HCT116 (cell line): ENCODE measurements around the gene CRIP2. TPM values are rescaled to one million over a fixed set of nuclear protein-coding genes. Genes with fewer than 3 reads are reported as not detected.
A peak's percentile ranks its signal among the peaks of the same experiment; 100 is the strongest.

Experiments
- ATAC-seq: fragments of 200-7000 bp; cut with Tn5 transposase; 2 replicates; pipeline ENCODE4 v1.9.1; 2020; ENCODE audit warnings: mild to moderate bottlenecking, moderate library complexity
- BruUV-seq: library from RNA; stranded (reverse); fragments of 400-500 nt; replicated peaks from 2 replicates; lab custom pipeline; 2021; lab: Mats Ljungman, UMichigan
- CTCF ChIA-PET: fragments of 300-600 bp; sonication (Branson Sonifier 250); formaldehyde crosslinking; loops from one replicate; lab custom pipeline; 2021; ENCODE audit warnings: antibody characterized with exemption; lab: Charles Lee
- POLR2A ChIA-PET: fragments of 300-600, 350-600 bp; sonication (Branson Sonifier 250); formaldehyde crosslinking; loops from one replicate; lab custom pipeline; 2021; ENCODE audit warnings: antibody characterized with exemption; lab: Charles Lee
- RAD21 ChIA-PET, 2 experiments: fragments of 300-600 bp; sonication (Branson Sonifier 250); formaldehyde crosslinking; loops; one replicate each; lab custom pipeline; 2023; ENCODE audit warnings: low total read pairs in 2 of 2; ENCODE audit not compliant: uncharacterized antibody in 2 of 2, unreplicated experiment in 2 of 2, low non-redundant PET in 1 of 2; lab: Charles Lee
- DNase-seq: peaks from one replicate; pipeline ENCODE4 v3.0.0-alpha.2; 2010; ENCODE audit warnings: low read depth, low spot score
- H2AFZ ChIP-seq: fragments of 200-600 bp; shearing (Covaris generic), sonication (generic); 2 replicates; pipeline ENCODE4 v1.6.1; 2017; ENCODE audit warnings: low read depth, mixed run types, mixed read lengths, antibody characterized with exemption, low read length; ENCODE audit not compliant: poor library complexity, severe bottlenecking
- H3K27ac ChIP-seq: 2 replicates; pipeline ENCODE4 v1.5.1; 2012; ENCODE audit warnings: low read depth, low read length
- H3K27me3 ChIP-seq: fragments of 200-600 bp; sonication (generic); 2 replicates; pipeline ENCODE4 v1.6.1; 2016; ENCODE audit warnings: mixed run types, low read length, mixed read lengths; ENCODE audit not compliant: insufficient read depth
- H3K36me3 ChIP-seq, 2 experiments: fragments of 200-500 bp in 1 of 2; fragments of 200-600 bp in 1 of 2; sonication (Bioruptor generic) in 1 of 2; sonication (generic) in 1 of 2; 2 replicates each; pipeline versions ENCODE4 v1.5.1 to v1.6.1; 2014 to 2016; ENCODE audit warnings: low read length in 2 of 2, inconsistent platforms in 1 of 2, mixed read lengths in 1 of 2, mixed run types in 1 of 2; ENCODE audit not compliant: insufficient read depth in 2 of 2, control insufficient read depth in 1 of 2
- H3K4me1 ChIP-seq, 2 experiments: fragments of 200-600 bp in 1 of 2; sonication (generic) in 1 of 2; 2 replicates each; pipeline versions ENCODE4 v1.5.1 to v1.6.1; 2012 to 2017; ENCODE audit warnings: low read length in 2 of 2, inconsistent platforms in 1 of 2, mild to moderate bottlenecking in 1 of 2, mixed read lengths in 1 of 2, mixed run types in 1 of 2, moderate library complexity in 1 of 2; ENCODE audit not compliant: insufficient read depth in 2 of 2, control insufficient read depth in 1 of 2
- H3K4me2 ChIP-seq: fragments of 200-600 bp; sonication (generic); 2 replicates; pipeline ENCODE4 v1.6.1; 2017; ENCODE audit warnings: mixed run types, low read length, mixed read lengths
- H3K4me3 ChIP-seq, 2 experiments: fragments of 200-600 bp in 1 of 2; sonication (generic) in 1 of 2; replicated peaks in 1 of 2; 2 replicates each; pipeline ENCODE4 v1.5.1; 2011 to 2016; ENCODE audit warnings: low read length in 2 of 2, control low read depth in 1 of 2, low read depth in 1 of 2, mild to moderate bottlenecking in 1 of 2, mixed read lengths in 1 of 2, mixed run types in 1 of 2
- H3K79me2 ChIP-seq: fragments of 200-600 bp; sonication (generic); 2 replicates; pipeline ENCODE4 v1.6.1; 2017; ENCODE audit warnings: mild to moderate bottlenecking, mixed run types, low read length, moderate library complexity, mixed read lengths; ENCODE audit not compliant: insufficient read depth
- H3K9ac ChIP-seq: fragments of 200-600 bp; sonication (generic); 2 replicates; pipeline ENCODE4 v1.6.1; 2016; ENCODE audit warnings: low read length, mixed read lengths
- H3K9me2 ChIP-seq: fragments of 200-600 bp; sonication (generic), shearing (Covaris generic); 2 replicates; pipeline ENCODE4 v1.6.1; 2017; ENCODE audit warnings: mixed run types, mild to moderate bottlenecking, moderate library complexity; ENCODE audit not compliant: insufficient read depth
- H3K9me3 ChIP-seq, 2 experiments: fragments of 200-500 bp in 1 of 2; fragments of 200-600 bp in 1 of 2; sonication (Bioruptor generic) in 1 of 2; sonication (generic) in 1 of 2; 2 replicates each; pipeline ENCODE4 v1.6.1; 2014 to 2017; ENCODE audit warnings: low read length in 2 of 2, mixed read lengths in 2 of 2, inconsistent platforms in 1 of 2, low read depth in 1 of 2, mild to moderate bottlenecking in 1 of 2, mixed run types in 1 of 2, moderate library complexity in 1 of 2; ENCODE audit not compliant: control insufficient read depth in 1 of 2, insufficient read depth in 1 of 2
- H4K20me1 ChIP-seq: fragments of 200-600 bp; sonication (generic), shearing (Covaris generic); 2 replicates; pipeline ENCODE4 v1.6.1; 2017; ENCODE audit warnings: mixed run types, mild to moderate bottlenecking, moderate library complexity; ENCODE audit not compliant: insufficient read depth
- CBX3 ChIP-seq: IDR thresholded peaks from 2 replicates; pipeline ENCODE4 v1.6.1; 2012; ENCODE audit warnings: low read depth
- EGR1 ChIP-seq: IDR thresholded peaks from 2 replicates; pipeline ENCODE4 v1.6.1; 2012; ENCODE audit warnings: low read depth
- ELF1 ChIP-seq: IDR thresholded peaks from 2 replicates; pipeline ENCODE4 v1.6.1; 2012; ENCODE audit warnings: low read depth, borderline replicate concordance
- EZH2phosphoT487 ChIP-seq: fragments of 200-600 bp; IDR thresholded peaks from 2 replicates; pipeline ENCODE4 v1.6.1; 2018; ENCODE audit warnings: antibody characterized with exemption, borderline replicate concordance
- RAD21 ChIP-seq: IDR thresholded peaks from 2 replicates; pipeline ENCODE4 v1.6.1; 2012; ENCODE audit warnings: low read depth, mild to moderate bottlenecking
- SIN3A ChIP-seq: IDR thresholded peaks from 2 replicates; pipeline ENCODE4 v1.6.1; 2012; ENCODE audit warnings: low read depth
- SP1 ChIP-seq: IDR thresholded peaks from 2 replicates; pipeline ENCODE4 v1.6.1; 2012; ENCODE audit warnings: low read depth
- intact Hi-C: fragments of 100-400 bp; cut with micrococcal nuclease; formaldehyde crosslinking; loops from 2 replicates; pipeline ENCODE4 v1.10.0; 2022
- total RNA-seq: library from RNA; stranded (reverse); gene quantifications from one replicate; pipeline ENCODE4 v1.2.1, GENCODE V29; 2021; ENCODE audit not compliant: unreplicated experiment
- TF ChIP-seq, protein P1 (sequence below): IDR thresholded peaks from 2 replicates; pipeline ENCODE4 v1.6.1; 2012
- TF ChIP-seq, protein P2 (sequence below): IDR thresholded peaks from 2 replicates; pipeline ENCODE4 v1.6.1; 2012; ENCODE audit warnings: low read depth

Gene CRIP2
- total RNA-seq, 1 experiment from 2014 or later = 31.1 TPM

DNA sequence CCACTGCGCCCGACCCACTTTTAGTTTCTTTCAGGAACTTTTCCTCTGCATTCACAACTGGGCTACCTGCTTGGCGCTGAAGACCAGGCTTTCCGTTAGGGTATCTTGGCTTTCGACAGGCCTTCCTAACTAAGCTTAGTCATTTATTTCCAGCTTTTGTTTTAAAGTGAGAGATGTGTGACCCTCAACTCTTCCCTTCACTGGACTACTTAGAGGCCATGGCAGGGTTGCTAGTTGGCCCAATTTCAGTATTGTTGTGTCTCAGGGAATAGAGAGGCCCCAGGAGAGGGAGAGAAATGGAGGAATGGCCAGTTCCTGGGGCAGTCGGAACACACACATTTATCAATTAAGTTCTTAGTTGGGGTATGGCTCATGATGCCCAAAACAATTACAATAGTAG, 44.6 kb upstream of the CRIP2 start:
- no peak for DNase-seq
- H4K20me1 ChIP-seq = peaks cover 19% of the 10 kb centered on the region
- no peak for ATAC-seq
- no peak overlapping the region for H2AFZ ChIP-seq
- no peaks in the 10 kb centered on the region for H3K27me3 ChIP-seq
- peaks cover 20 to 38% of the 10 kb centered on the region in 2 experiments for H3K4me1 ChIP-seq
- ChIA-PET CTCF (interaction anchor here (1.1 kb wide), 1 partner anchor 51 kb away, joined by 9 read pairs; no protein-coding TSS in a partner anchor), POLR2A (no interaction called here), RAD21 (no interaction called here)
- no peaks in the 10 kb centered on the region for H3K9me2 ChIP-seq
- peaks cover 3 to 7% of the 10 kb centered on the region in 2 experiments for H3K36me3 ChIP-seq
- TF ChIP-seq SP1 (no peak), CBX3 (no peak), SIN3A (no peak), RAD21 (no peak), EGR1 (no peak), ELF1 (no peak), EZH2phosphoT487 (no peak)
- TF ChIP-seq, protein P1, sequence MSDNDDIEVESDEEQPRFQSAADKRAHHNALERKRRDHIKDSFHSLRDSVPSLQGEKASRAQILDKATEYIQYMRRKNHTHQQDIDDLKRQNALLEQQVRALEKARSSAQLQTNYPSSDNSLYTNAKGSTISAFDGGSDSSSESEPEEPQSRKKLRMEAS = no peak
- TF ChIP-seq, protein P2, sequence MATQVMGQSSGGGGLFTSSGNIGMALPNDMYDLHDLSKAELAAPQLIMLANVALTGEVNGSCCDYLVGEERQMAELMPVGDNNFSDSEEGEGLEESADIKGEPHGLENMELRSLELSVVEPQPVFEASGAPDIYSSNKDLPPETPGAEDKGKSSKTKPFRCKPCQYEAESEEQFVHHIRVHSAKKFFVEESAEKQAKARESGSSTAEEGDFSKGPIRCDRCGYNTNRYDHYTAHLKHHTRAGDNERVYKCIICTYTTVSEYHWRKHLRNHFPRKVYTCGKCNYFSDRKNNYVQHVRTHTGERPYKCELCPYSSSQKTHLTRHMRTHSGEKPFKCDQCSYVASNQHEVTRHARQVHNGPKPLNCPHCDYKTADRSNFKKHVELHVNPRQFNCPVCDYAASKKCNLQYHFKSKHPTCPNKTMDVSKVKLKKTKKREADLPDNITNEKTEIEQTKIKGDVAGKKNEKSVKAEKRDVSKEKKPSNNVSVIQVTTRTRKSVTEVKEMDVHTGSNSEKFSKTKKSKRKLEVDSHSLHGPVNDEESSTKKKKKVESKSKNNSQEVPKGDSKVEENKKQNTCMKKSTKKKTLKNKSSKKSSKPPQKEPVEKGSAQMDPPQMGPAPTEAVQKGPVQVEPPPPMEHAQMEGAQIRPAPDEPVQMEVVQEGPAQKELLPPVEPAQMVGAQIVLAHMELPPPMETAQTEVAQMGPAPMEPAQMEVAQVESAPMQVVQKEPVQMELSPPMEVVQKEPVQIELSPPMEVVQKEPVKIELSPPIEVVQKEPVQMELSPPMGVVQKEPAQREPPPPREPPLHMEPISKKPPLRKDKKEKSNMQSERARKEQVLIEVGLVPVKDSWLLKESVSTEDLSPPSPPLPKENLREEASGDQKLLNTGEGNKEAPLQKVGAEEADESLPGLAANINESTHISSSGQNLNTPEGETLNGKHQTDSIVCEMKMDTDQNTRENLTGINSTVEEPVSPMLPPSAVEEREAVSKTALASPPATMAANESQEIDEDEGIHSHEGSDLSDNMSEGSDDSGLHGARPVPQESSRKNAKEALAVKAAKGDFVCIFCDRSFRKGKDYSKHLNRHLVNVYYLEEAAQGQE = no peak
- H3K27ac ChIP-seq = peak overlapping the region; percentile 36; the same call in 1 of the 2 replicates
- peaks cover 93% of the 10 kb centered on the region for H3K79me2 ChIP-seq
- peak overlapping the region; percentile 61 for H3K4me2 ChIP-seq
- intact Hi-C loops = no loop called here
- no TSS peak for BruUV-seq
- no peaks in the 10 kb centered on the region for H3K9me3 ChIP-seq
- H3K9ac ChIP-seq = no peak overlapping the region
- H3K4me3 ChIP-seq = peak overlapping the region in 1 of 2 experiments; percentile 13; a peak in 1 of 4 replicates
